Right atrium auricular region (tissue), 2 donors: ENCODE measurements around the gene NR3C2. TPM values are rescaled to one million over a fixed set of nuclear protein-coding genes. Genes with fewer than 3 reads are reported as not detected.

Source experiments
- DNase-seq: peaks from one replicate; pipeline ENCODE4 v3.0.0-alpha.2; 2019; ENCODE audit warnings: low spot score
- H3K27ac ChIP-seq, 2 donors: fragments of 200-600 bp; sonication (generic); 1 replicate in 1 of 2; 2 replicates in 1 of 2; pipeline ENCODE4 v1.5.1; 2016 to 2019
- H3K27me3 ChIP-seq, 2 donors: fragments of 200-600 bp; sonication (generic); one replicate each; pipeline versions ENCODE4 v1.5.1 to v1.6.0; 2017 to 2019
- H3K36me3 ChIP-seq: fragments of 200-600 bp; sonication (generic); one replicate; pipeline ENCODE4 v1.5.1; 2016
- H3K4me1 ChIP-seq, 2 donors: fragments of 200-600 bp; sonication (generic); one replicate each; pipeline versions ENCODE4 v1.5.1 to v1.6.0; 2017 to 2019
- H3K4me3 ChIP-seq, 2 donors: fragments of 200-600 bp; sonication (generic); 1 replicate in 1 of 2; 2 replicates in 1 of 2; pipeline ENCODE4 v1.5.1; 2017 to 2019; ENCODE audit warnings: mild to moderate bottlenecking in 1 of 2, moderate library complexity in 1 of 2
- H3K9me3 ChIP-seq, 2 donors: fragments of 200-600 bp; sonication (generic); one replicate each; pipeline ENCODE4 v1.5.1; 2019
- CTCF ChIP-seq, 2 donors: fragments of 200-600 bp; sonication (generic); IDR thresholded peaks; one replicate each; pipeline ENCODE4 v1.5.1; 2019; ENCODE audit warnings: antibody characterized with exemption in 2 of 2
- total RNA-seq, 2 donors: library from RNA; depleted of rRNA; stranded (reverse); fragments of >200 nt; gene quantifications; one replicate each; pipeline ENCODE4 v1.1.0, GENCODE V29; 2016

NR3C2 gene
- total RNA-seq, 2 donors from 2014 or later = 15.7 to 39.9 TPM

DNA sequence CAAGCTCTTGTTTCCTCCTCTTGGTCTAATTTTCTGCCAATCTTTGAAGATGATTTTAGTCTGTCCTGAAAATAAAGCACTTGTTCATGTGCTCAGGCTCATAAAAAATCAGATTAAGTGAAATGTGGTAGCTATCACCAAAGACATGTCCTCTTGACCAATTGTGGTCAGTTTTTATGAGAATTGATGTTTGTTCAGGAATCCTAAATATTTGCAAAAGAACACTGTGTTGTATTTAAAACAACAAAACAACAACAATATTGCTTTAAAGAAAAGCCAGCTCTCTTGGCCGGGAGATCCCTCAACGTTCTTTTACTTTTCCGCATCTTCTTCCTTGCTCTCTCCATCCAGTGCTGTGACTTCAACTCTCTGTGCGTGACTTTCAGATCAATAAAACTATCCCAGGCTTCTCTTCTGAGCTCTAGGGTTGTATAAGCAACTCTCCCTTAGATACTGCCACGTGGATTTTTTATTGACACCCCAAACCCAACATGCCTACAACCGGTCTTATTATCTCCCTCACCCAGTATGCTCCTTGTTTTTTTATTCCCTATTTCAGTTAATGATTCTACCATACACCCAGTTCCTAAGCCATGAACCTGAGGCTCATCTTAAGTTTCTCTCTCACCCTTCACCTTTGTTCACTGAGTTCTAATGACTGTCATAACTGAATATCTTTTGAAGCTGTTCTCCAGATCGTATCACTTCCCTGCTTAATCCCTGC lies 400.4 kb downstream of the NR3C2 start:
- H3K27ac ChIP-seq = no peak overlapping the region
- peaks cover 1% of the 10 kb centered on the region for H3K36me3 ChIP-seq
- H3K4me1 ChIP-seq = peaks cover 0 to 19% of the 10 kb centered on the region in 2 donors
- H3K9me3 ChIP-seq = no peaks in the 10 kb centered on the region
- DNase-seq = no peak
- no peak overlapping the region for H3K4me3 ChIP-seq
- no peaks in the 10 kb centered on the region for H3K27me3 ChIP-seq
- no peak for TF ChIP-seq CTCF (IDR thresholded peaks at IDR 0.05)

GRCh38 chr4:148034813-148035212 lies 407.4 kb downstream of the NR3C2 start:
- H3K9me3 ChIP-seq = no peaks in the 10 kb centered on the region
- no peak overlapping the region for H3K4me3 ChIP-seq
- H3K27ac ChIP-seq = no peak overlapping the region
- H3K36me3 ChIP-seq = no peaks in the 10 kb centered on the region
- TF ChIP-seq CTCF (IDR thresholded peaks at IDR 0.05) = no peak
- H3K27me3 ChIP-seq = no peaks in the 10 kb centered on the region
- peaks cover 0 to 10% of the 10 kb centered on the region in 2 donors for H3K4me1 ChIP-seq
- no peak for DNase-seq

GRCh38 chr4:148030193-148030873 lies 411.9 kb downstream of the NR3C2 start:
- Histone ChIP-seq H3K27me3 (no peaks in the 10 kb centered on the region), H3K4me3 (no peak overlapping the region), H3K27ac (no peak overlapping the region), H3K9me3 (peaks cover 0 to 7% of the 10 kb centered on the region in 2 donors), H3K4me1 (peaks cover 0 to 6% of the 10 kb centered on the region in 2 donors), H3K36me3 (no peaks in the 10 kb centered on the region)
- TF ChIP-seq CTCF (IDR thresholded peaks at IDR 0.05) = no peak
- DNase-seq = no peak

- no peak for DNase-seq
- no peak for TF ChIP-seq CTCF (IDR thresholded peaks at IDR 0.05)
Observed at GRCh38 chr4:148029781-148030180, 412.4 kb downstream of the NR3C2 start.

More at GRCh38 chr4:148029781-148030180, 412.4 kb downstream of the NR3C2 start:
- H3K27ac ChIP-seq = no peak overlapping the region
- H3K27me3 ChIP-seq = no peaks in the 10 kb centered on the region
- no peak overlapping the region for H3K4me3 ChIP-seq
- H3K36me3 ChIP-seq = peaks cover 1% of the 10 kb centered on the region
- peaks cover 0 to under 1% of the 10 kb centered on the region in 2 donors for H3K4me1 ChIP-seq
- peaks cover 0 to 7% of the 10 kb centered on the region in 2 donors for H3K9me3 ChIP-seq
